ENCODE measurements around the gene HMGN3. TPM values are rescaled to one million over a fixed set of nuclear protein-coding genes. Genes with fewer than 3 reads are reported as not detected.

Gene HMGN3
- total and polyA plus RNA-seq, 2 of the 4 experiments (the other 2 are of a cell fraction) = 6.8 to 35.5 TPM

DNA sequence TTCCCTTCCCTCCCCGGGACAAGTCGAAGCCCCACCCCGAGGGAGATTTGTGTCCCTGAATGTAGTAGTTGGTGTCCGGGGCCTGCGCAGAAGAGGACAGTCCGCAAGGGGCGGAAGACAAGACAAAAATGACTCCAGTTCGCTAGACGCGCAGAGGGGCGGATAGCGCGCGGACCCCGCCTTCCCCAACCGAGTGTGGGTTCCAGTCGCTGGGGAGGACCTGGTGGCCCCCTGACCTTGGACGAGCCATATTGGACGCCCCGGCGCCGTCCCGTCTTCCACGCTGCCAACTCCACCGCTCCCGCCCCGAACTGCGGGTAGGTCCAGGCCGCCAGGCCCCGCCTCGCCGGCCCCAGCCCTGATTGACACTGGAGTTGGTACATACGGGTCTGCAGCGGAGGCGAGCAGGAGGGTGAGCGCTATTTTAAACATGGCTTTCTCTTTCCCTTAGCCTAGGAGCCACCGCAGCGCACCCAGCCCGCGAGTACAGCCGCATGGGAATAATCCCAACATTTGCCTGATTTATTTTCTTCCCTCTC is 802 bp downstream of the HMGN3 start:
- H2BK5ac ChIP-seq (ENCODE audit: low read depth, low read length, poor library complexity, severe bottlenecking) = peak overlapping the region; percentile 74
- intact Hi-C loops (cut with micrococcal nuclease) = loop anchor here (1.0 to 10.0 kb wide), 5 partner anchors 22 to 441 kb away; partner anchors contain the start of genes IRAK1BP1, LCA5 and PHIP
- TF ChIP-seq MAZ (IDR thresholded peaks at IDR 0.05; ENCODE audit: borderline replicate concordance, low read depth, low read length) (no peak; the same call in 1 of the 2 replicates), CEBPB (IDR thresholded peaks at IDR 0.05; ENCODE audit: low read depth, low read length) (no peak), MXI1 (IDR thresholded peaks at IDR 0.05; ENCODE audit: borderline replicate concordance, low read depth, low read length) (peak; percentile 56; the same call in 1 of the 2 replicates), MAFK (IDR thresholded peaks at IDR 0.05; ENCODE audit: low read depth, low read length) (no peak), RCOR1 (IDR thresholded peaks at IDR 0.05; ENCODE audit: insufficient replicate concordance, low read length) (no peak), POLR2A (IDR thresholded peaks at IDR 0.05; ENCODE audit: low read depth, low read length) (peak; percentile 41; the same call in 1 of the 2 replicates)
- TF ChIP-seq, protein P1, sequence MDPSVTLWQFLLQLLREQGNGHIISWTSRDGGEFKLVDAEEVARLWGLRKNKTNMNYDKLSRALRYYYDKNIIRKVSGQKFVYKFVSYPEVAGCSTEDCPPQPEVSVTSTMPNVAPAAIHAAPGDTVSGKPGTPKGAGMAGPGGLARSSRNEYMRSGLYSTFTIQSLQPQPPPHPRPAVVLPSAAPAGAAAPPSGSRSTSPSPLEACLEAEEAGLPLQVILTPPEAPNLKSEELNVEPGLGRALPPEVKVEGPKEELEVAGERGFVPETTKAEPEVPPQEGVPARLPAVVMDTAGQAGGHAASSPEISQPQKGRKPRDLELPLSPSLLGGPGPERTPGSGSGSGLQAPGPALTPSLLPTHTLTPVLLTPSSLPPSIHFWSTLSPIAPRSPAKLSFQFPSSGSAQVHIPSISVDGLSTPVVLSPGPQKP (IDR thresholded peaks at IDR 0.05; ENCODE audit: borderline replicate concordance, low read depth, low read length) = no peak
- TF ChIP-seq, protein P2, sequence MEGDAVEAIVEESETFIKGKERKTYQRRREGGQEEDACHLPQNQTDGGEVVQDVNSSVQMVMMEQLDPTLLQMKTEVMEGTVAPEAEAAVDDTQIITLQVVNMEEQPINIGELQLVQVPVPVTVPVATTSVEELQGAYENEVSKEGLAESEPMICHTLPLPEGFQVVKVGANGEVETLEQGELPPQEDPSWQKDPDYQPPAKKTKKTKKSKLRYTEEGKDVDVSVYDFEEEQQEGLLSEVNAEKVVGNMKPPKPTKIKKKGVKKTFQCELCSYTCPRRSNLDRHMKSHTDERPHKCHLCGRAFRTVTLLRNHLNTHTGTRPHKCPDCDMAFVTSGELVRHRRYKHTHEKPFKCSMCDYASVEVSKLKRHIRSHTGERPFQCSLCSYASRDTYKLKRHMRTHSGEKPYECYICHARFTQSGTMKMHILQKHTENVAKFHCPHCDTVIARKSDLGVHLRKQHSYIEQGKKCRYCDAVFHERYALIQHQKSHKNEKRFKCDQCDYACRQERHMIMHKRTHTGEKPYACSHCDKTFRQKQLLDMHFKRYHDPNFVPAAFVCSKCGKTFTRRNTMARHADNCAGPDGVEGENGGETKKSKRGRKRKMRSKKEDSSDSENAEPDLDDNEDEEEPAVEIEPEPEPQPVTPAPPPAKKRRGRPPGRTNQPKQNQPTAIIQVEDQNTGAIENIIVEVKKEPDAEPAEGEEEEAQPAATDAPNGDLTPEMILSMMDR (conservative IDR thresholded peaks at IDR 0.05; ENCODE audit: low read depth, low read length) = peak; percentile 20; the same call in 1 of the 2 replicates
- CTCF ChIA-PET = interaction anchor here (0.9 to 1.0 kb wide), 2 partner anchors 8 to 156 kb away, joined by 3 to 4 read pairs; no protein-coding TSS in a partner anchor
- H2BK120ac ChIP-seq (ENCODE audit: low read depth, low read length) = peak overlapping the region; percentile 55
- BruUV-seq (replicated peaks) = no TSS peak
- H4K8ac ChIP-seq (ENCODE audit: low read depth in 2 of 2, low read length in 2 of 2) = peak overlapping the region; percentile 43 to 45
- no peaks in the 10 kb centered on the region for H3K9me3 ChIP-seq (ENCODE audit: control insufficient read depth, insufficient read depth, low read length)
- H3K56ac ChIP-seq (ENCODE audit: extremely low read depth, insufficient read depth, low read length) = peak overlapping the region; percentile 89
- in situ Hi-C loops (cut with MboI; ENCODE audit: low sequenced_read_pairs) = no loop called here
- peak overlapping the region; percentile 20 for H3K14ac ChIP-seq (replicated peaks; ENCODE audit: low read depth, low read length)
- H3K4me3 ChIP-seq (ENCODE audit: insufficient read depth, low read depth, low read length) = peak overlapping the region; percentile 85
- H3K9ac ChIP-seq (ENCODE audit: low read depth, low read length) = peak overlapping the region; percentile 87
- H3K36me3 ChIP-seq (ENCODE audit: control insufficient read depth, insufficient read depth, low read length) = no peaks in the 10 kb centered on the region
- H2AK5ac ChIP-seq (ENCODE audit: low read depth, low read length) = no peak overlapping the region
- H4K20me1 ChIP-seq (ENCODE audit: insufficient read depth, low read length) = no peaks in the 10 kb centered on the region
- peak overlapping the region; percentile 0 for H2AK9ac ChIP-seq (replicated peaks; ENCODE audit: low read depth, low read length, poor library complexity)
- POLR2A ChIA-PET (ENCODE audit: unreplicated experiment) = interaction anchor here (0.6 kb wide), 1 partner anchor 15 kb away, joined by 4 read pairs; no protein-coding TSS in a partner anchor
- H4K5ac ChIP-seq (ENCODE audit: low read depth, low read length) = peak overlapping the region; percentile 46
- H3K27ac ChIP-seq (ENCODE audit: insufficient read depth, low read length) = peak overlapping the region; percentile 69
- H2BK15ac ChIP-seq (ENCODE audit: low read depth, low read length) = no peak overlapping the region
- no peaks in the 10 kb centered on the region for H3K27me3 ChIP-seq (ENCODE audit: control insufficient read depth, insufficient read depth, low read length)
- H3K23ac ChIP-seq (ENCODE audit: low read depth, low read length) = peak overlapping the region; percentile 84
- H3K4ac ChIP-seq (ENCODE audit: low read depth, low read length) = peak overlapping the region; percentile 70
- WGBS, 2 experiments (ENCODE audit: extremely low coverage in 2 of 2, insufficient read length in 1 of 2) = 0% methylated on average over 18 of the region's 41 CpGs; no CpG with 5 or more reads in 1 of the 2 experiments
- ATAC-seq (ENCODE audit: low read depth) = peak; percentile 85
- dilution Hi-C loops (cut with HindIII; ENCODE audit: low sequenced_read_pairs, unreplicated experiment) = no loop called here
- peak; percentile 82 for DNase-seq
- H3K4me2 ChIP-seq (ENCODE audit: low read depth, low read length) = peak overlapping the region; percentile 80
- no peaks in the 10 kb centered on the region for H3K4me1 ChIP-seq (ENCODE audit: control insufficient read depth, insufficient read depth, low read length)
- H4K91ac ChIP-seq (ENCODE audit: insufficient read depth, low read depth, low read length) = peak overlapping the region; percentile 38; the same call in 1 of the 2 replicates
- H3K79me1 ChIP-seq (ENCODE audit: low read depth in 1 of 2, low read length in 2 of 2) = peaks cover 9 to 18% of the 10 kb centered on the region in 2 experiments
- H2AFZ ChIP-seq (replicated peaks; ENCODE audit: low read length, poor library complexity) = peak overlapping the region; percentile 94
- H2BK20ac ChIP-seq (ENCODE audit: low read depth, low read length) = no peak overlapping the region
- 0 out of 2 replicates have a peak, but pooled peaks cover 5% of the 10 kb centered on the region for H3K9me1 ChIP-seq (ENCODE audit: insufficient read depth, low read length)
- peak overlapping the region; percentile 49 for H3K18ac ChIP-seq (ENCODE audit: low read depth, low read length)
